ENCODE data around the gene PRKCSH. TPM values are rescaled to one million over a fixed set of nuclear protein-coding genes. Genes with fewer than 3 reads are reported as not detected.
A peak's percentile ranks its signal among the peaks of the same experiment; 100 is the strongest.

PRKCSH gene
- total RNA-seq, 1 donor from 2014 or later, result 403 TPM

DNA sequence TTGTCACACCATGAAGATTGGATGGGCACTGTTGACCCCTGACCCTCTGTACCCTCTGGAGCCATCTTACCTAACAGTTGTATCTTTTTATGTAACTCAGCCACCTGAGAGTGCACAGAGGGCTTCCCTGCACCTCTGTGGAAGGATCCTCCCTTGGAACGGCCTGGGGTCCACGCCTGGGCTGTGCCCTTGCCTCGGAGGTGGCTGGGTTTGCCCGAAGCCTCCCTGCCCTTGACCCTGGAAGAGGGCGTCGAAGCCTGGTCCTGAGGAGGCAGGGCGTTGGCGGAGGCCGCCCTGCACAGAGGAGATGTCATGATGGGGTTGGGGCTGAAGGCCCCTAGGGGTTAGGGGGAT is 755 bp upstream of the PRKCSH start:
- peak overlapping the region; percentile 99 for H3K27ac Mint-ChIP-seq
- peaks cover 7% of the 10 kb centered on the region for H3K36me3 Mint-ChIP-seq
- no peaks in the 10 kb centered on the region for H3K27me3 Mint-ChIP-seq

DNA sequence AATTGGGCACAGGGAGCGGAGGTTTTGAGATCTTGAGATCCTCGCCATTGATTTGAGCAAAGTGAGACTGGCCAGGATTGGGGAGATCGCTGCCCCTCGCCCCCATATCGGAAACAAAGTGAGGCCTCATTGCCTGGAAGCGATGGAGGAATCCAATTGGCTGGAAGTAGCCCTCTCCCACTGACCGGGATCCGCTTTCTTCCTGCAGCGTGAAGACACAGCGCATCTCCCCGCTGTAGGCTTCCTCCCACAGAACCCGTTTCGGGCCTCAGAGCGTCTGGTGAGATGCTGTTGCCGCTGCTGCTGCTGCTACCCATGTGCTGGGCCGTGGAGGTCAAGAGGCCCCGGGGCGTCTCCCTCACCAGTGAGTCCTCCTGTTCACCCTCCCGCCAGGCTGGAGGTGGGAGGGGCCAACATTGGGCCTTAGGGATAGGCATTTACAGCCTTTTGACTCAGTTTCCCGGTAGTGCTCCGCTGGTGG is 438 bp downstream of the PRKCSH start:
- TF ChIP-seq, protein P1, sequence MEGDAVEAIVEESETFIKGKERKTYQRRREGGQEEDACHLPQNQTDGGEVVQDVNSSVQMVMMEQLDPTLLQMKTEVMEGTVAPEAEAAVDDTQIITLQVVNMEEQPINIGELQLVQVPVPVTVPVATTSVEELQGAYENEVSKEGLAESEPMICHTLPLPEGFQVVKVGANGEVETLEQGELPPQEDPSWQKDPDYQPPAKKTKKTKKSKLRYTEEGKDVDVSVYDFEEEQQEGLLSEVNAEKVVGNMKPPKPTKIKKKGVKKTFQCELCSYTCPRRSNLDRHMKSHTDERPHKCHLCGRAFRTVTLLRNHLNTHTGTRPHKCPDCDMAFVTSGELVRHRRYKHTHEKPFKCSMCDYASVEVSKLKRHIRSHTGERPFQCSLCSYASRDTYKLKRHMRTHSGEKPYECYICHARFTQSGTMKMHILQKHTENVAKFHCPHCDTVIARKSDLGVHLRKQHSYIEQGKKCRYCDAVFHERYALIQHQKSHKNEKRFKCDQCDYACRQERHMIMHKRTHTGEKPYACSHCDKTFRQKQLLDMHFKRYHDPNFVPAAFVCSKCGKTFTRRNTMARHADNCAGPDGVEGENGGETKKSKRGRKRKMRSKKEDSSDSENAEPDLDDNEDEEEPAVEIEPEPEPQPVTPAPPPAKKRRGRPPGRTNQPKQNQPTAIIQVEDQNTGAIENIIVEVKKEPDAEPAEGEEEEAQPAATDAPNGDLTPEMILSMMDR (conservative IDR thresholded peaks at IDR 0.05), result no peak
- no peak for DNase-seq (ENCODE audit: extremely low spot score, unreplicated experiment)

More for the DNA sequence above, 755 bp upstream of the PRKCSH start:
- Mint-ChIP-seq H3K9me3 (no peaks in the 10 kb centered on the region), H3K4me3 (peak overlapping the region; percentile 100), H3K4me1 (ENCODE audit: unreplicated experiment) (no peaks in the 10 kb centered on the region)
- TF ChIP-seq, protein P1 (conservative IDR thresholded peaks at IDR 0.05), result no peak
- DNase-seq (ENCODE audit: extremely low spot score, unreplicated experiment), result no peak

DNA sequence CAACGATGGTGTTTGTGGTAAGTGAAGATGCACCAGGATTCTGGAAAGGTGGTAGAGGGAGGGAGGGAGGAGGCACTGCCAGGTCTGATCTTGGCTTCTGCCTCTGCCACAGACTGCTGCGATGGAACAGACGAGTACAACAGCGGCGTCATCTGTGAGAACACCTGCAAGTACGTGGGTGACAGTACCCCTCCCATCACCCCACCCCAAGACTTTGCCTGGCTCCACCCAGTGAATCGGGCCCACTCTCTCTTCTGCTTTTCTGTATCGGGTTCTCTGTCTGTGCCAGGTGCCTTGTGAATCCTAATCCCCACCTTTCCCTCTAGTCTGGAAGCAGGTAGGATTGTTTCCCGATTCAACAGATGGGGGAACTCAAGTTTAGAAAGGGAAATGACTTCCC is 2.5 kb downstream of the PRKCSH start:
- Mint-ChIP-seq H3K4me1 (ENCODE audit: unreplicated experiment) (no peaks in the 10 kb centered on the region), H3K27me3 (no peaks in the 10 kb centered on the region), H3K4me3 (peak overlapping the region; percentile 61), H3K9me3 (no peaks in the 10 kb centered on the region), H3K27ac (no peak overlapping the region), H3K36me3 (peaks cover 17% of the 10 kb centered on the region)
- no peak for DNase-seq (ENCODE audit: extremely low spot score, unreplicated experiment)
- TF ChIP-seq, protein P1 (conservative IDR thresholded peaks at IDR 0.05), result no peak

More for the DNA sequence above, 438 bp downstream of the PRKCSH start:
- Mint-ChIP-seq H3K36me3 (peaks cover 10% of the 10 kb centered on the region), H3K27me3 (no peaks in the 10 kb centered on the region), H3K27ac (peak overlapping the region; percentile 99), H3K4me1 (ENCODE audit: unreplicated experiment) (no peaks in the 10 kb centered on the region), H3K9me3 (no peaks in the 10 kb centered on the region), H3K4me3 (peak overlapping the region; percentile 100)

DNA sequence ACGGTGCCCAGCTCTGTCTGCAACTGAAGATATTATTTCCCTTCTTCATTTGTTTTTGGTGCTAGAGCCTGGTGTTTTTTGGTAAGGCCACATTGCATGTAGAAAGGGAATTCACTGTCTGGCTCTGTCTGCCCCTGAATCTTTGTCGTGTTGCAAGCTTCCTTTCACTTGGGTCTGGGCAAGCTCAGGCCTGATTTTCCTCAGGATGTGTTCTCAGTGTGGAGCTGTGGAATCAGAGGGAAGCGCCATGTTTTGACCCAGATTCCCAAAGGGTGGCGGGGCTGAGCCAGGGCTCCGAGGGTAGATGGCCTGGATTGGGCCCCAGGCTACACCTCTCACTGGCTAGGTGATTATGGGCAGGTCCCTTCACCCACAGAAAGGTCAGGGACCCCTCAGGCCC is 8.6 kb downstream of the PRKCSH start:
- peaks cover 10% of the 10 kb centered on the region for H3K36me3 Mint-ChIP-seq
- TF ChIP-seq, protein P1 (conservative IDR thresholded peaks at IDR 0.05), result no peak
- no peaks in the 10 kb centered on the region for H3K4me1 Mint-ChIP-seq (ENCODE audit: unreplicated experiment)
- no peaks in the 10 kb centered on the region for H3K9me3 Mint-ChIP-seq
- no peak overlapping the region for H3K27ac Mint-ChIP-seq
- no peak overlapping the region for H3K4me3 Mint-ChIP-seq
- no peaks in the 10 kb centered on the region for H3K27me3 Mint-ChIP-seq
- no peak for DNase-seq (ENCODE audit: extremely low spot score, unreplicated experiment)

DNA sequence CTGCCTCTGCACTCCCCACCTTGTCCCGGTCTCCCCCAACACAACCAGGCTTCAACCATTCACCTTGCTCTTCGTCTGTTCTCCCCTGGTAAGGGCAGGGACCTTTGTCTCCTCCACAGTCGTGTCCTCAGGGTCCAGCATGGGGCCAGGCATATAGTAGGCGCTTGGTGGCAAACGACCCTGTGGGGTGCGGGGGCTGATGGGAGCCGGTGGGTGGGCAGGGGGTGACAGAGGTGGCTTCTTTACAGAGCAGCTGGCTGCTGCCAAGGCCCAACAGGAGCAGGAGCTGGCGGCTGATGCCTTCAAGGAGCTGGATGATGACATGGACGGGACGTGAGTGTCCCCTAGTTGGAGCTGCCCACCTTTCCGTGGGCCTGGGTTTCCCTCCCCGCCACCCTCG is 9.7 kb downstream of the PRKCSH start:
- TF ChIP-seq, protein P1 (conservative IDR thresholded peaks at IDR 0.05), result no peak
- H3K4me3 Mint-ChIP-seq, result no peak overlapping the region

DNA sequence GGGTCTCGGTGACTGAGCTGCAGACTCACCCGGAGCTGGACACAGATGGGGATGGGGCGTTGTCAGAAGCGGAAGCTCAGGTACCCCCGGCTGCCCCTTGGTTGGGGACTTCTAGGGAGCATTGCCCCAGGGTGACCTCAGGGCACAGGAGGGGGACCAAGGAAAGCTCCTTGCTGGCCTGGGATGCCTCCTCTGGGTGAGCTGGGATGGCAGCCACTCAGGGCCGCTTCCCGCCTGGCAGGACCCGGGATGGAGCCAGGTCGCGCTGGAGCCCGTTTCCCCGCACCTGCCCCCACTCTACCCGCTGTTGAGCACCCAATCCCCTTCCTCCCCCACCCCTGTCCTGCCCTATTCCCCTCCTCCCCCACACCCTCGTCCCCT is 10.8 kb downstream of the PRKCSH start:
- Mint-ChIP-seq H3K27me3 (no peaks in the 10 kb centered on the region), H3K4me1 (ENCODE audit: unreplicated experiment) (no peaks in the 10 kb centered on the region), H3K27ac (no peak overlapping the region), H3K9me3 (no peaks in the 10 kb centered on the region), H3K36me3 (peaks cover 5% of the 10 kb centered on the region), H3K4me3 (no peak overlapping the region)
- DNase-seq (ENCODE audit: extremely low spot score, unreplicated experiment), result no peak
- TF ChIP-seq, protein P1 (conservative IDR thresholded peaks at IDR 0.05), result no peak

More for the DNA sequence above, 9.7 kb downstream of the PRKCSH start:
- no peak for DNase-seq (ENCODE audit: extremely low spot score, unreplicated experiment)
- Mint-ChIP-seq H3K9me3 (no peaks in the 10 kb centered on the region), H3K36me3 (peaks cover 10% of the 10 kb centered on the region), H3K27ac (no peak overlapping the region), H3K4me1 (ENCODE audit: unreplicated experiment) (no peaks in the 10 kb centered on the region), H3K27me3 (no peaks in the 10 kb centered on the region)
